Tibial artery (tissue), 4 donors: ENCODE measurements around the gene DHX8.

Experiments
- DNase-seq, 2 donors: peaks; one replicate each; pipeline ENCODE4 v3.0.0-alpha.2; 2019
- H3K27ac ChIP-seq, 2 donors: fragments of 200-600 bp; sonication (generic) in 1 of 2; 1 replicate in 1 of 2; 2 replicates in 1 of 2; pipeline ENCODE4 v1.5.1; 2018 to 2019; ENCODE audit warnings: mild to moderate bottlenecking in 1 of 2
- H3K27me3 ChIP-seq, 2 donors: fragments of 200-600 bp; sonication (generic) in 1 of 2; one replicate each; pipeline versions ENCODE4 v1.5.1 to v1.6.0; 2016 to 2019
- H3K36me3 ChIP-seq, 3 donors: fragments of 200-600 bp; sonication (generic) in 2 of 3; one replicate each; pipeline ENCODE4 v1.5.1; 2016 to 2019; ENCODE audit warnings: mild to moderate bottlenecking in 2 of 3
- H3K4me1 ChIP-seq, 4 donors: fragments of 200-600 bp; sonication (generic) in 2 of 4; 1 replicate in 3 of 4; 2 replicates in 1 of 4; pipeline ENCODE4 v1.5.1; 2016 to 2019
- H3K4me3 ChIP-seq, 2 donors: fragments of 200-600 bp; sonication (generic) in 1 of 2; 1 replicate in 1 of 2; 2 replicates in 1 of 2; pipeline ENCODE4 v1.5.1; 2018 to 2019; ENCODE audit warnings: mild to moderate bottlenecking in 2 of 2
- H3K9me3 ChIP-seq, 3 donors: fragments of 200-600 bp; sonication (generic) in 1 of 3; one replicate each; pipeline ENCODE4 v1.5.1; 2016 to 2019
- CTCF ChIP-seq, 2 experiments: fragments of 200-600 bp in 1 of 2; fragments of 450-650 bp in 1 of 2; IDR thresholded peaks; one replicate each; pipeline ENCODE4 v1.5.1; 2017 to 2019; ENCODE audit warnings: antibody characterized with exemption in 2 of 2, mild to moderate bottlenecking in 1 of 2, moderate library complexity in 1 of 2
- intact Hi-C: fragments of 100-400 bp; cut with DNase I; formaldehyde crosslinking; loops from one replicate; pipeline ENCODE4 v1.15.0; 2023; ENCODE audit warnings: low total_unique reads

Gene DHX8

DNA sequence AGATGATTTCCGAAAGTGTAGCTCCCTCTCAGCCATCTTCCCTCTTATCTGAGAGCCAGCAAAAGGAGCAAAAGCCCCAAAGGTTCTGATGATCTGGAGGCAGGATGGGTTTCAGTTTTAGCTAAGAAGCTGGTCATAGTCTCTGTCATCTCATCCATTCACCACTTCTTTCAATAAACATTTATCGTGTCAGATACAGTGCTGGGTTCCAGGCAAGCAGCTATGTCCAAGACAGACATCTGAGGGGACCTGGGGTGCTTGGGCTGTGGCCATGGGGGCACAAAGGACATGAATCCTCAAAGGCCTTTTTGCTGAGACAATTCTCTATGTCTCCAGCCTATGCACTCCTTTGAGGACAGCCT is 63.4 kb downstream of the DHX8 start:
- Histone ChIP-seq H3K9me3 (no peaks in the 10 kb centered on the region), H3K4me3 (no peak overlapping the region), H3K27ac (no peak overlapping the region), H3K27me3 (peaks cover 0 to 25% of the 10 kb centered on the region in 2 donors), H3K36me3 (no peaks in the 10 kb centered on the region), H3K4me1 (peaks cover 0 to 32% (median 21%) of the 10 kb centered on the region in 4 donors)
- TF ChIP-seq CTCF (IDR thresholded peaks at IDR 0.05) = no peak
- intact Hi-C loops = no loop called here
- no peak for DNase-seq

- intact Hi-C loops = no loop called here
- Histone ChIP-seq H3K36me3 (no peaks in the 10 kb centered on the region), H3K4me3 (no peak overlapping the region), H3K9me3 (no peaks in the 10 kb centered on the region), H3K4me1 (peaks cover 0 to 32% (median 21%) of the 10 kb centered on the region in 4 donors), H3K27ac (no peak overlapping the region), H3K27me3 (peaks cover 0 to 25% of the 10 kb centered on the region in 2 donors)
- TF ChIP-seq CTCF (IDR thresholded peaks at IDR 0.05) = no peak
- DNase-seq = no peak
Observed at GRCh38 chr17:43547659-43548256, 64.0 kb downstream of the DHX8 start.

DNA sequence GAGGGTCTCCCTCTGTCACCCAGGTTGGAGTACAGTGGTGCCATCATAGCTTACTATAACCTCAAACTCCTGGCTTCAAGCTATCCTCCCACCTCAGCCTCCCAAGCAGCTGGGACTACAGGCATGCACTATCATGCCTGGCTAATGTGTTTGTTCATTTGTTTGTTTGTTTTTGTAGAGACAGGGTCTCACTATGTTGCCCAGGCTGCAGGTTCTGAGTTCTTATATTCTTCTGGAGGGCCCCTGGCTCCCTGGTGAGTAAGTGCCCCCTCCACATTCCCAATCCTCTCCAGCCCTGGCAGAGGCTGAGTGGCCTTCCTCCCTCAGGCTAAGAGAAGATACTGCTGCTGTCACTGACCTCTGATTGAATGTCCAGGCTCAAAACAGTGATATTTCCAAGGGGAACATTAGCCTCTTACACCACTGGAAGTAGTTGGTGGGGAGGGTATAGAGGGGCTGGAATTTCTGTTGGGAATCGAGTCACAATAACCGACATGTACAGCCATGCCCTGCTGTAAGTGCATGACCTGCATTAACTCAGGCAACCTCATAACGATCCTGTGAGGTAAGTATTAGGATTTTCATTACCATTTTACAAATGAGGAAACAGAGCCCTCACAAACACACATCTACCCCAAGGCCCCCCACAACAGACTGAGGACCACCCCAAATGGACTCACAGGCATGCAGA is 65.1 kb downstream of the DHX8 start:
- H3K27me3 ChIP-seq = peaks cover 0 to 25% of the 10 kb centered on the region in 2 donors
- intact Hi-C loops = no loop called here
- peaks cover 0 to 32% (median 21%) of the 10 kb centered on the region in 4 donors for H3K4me1 ChIP-seq
- H3K9me3 ChIP-seq = no peaks in the 10 kb centered on the region
- H3K36me3 ChIP-seq = no peaks in the 10 kb centered on the region
- H3K27ac ChIP-seq = no peak overlapping the region
- H3K4me3 ChIP-seq = no peak overlapping the region
- no peak for TF ChIP-seq CTCF (IDR thresholded peaks at IDR 0.05)
- DNase-seq = no peak

DNA sequence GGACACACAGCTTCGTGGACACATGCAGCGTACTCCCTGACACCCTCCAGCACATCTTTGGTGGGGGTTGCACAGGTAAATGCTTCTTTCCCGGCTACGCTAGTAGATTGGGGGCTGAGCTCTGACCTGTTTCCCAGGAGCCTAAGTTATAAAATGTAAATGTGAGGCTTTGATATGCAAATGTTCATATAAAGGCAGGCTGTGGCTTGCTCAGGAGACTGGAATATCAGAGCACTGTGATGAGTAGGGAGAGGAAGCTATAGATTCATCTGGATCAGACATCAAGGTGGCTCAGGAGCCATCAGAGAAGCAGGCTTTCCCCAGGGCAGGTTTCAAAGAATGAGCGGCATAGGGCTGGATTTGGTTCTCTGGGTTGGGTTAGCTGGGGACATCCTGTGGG is 65.7 kb downstream of the DHX8 start:
- Histone ChIP-seq H3K9me3 (no peaks in the 10 kb centered on the region), H3K4me3 (no peak overlapping the region), H3K27ac (no peak overlapping the region), H3K27me3 (peaks cover 0 to 18% of the 10 kb centered on the region in 2 donors), H3K4me1 (peaks cover 0 to 26% (median 21%) of the 10 kb centered on the region in 4 donors), H3K36me3 (no peaks in the 10 kb centered on the region)
- TF ChIP-seq CTCF (IDR thresholded peaks at IDR 0.05) = no peak
- intact Hi-C loops = no loop called here
- no peak for DNase-seq

DNA sequence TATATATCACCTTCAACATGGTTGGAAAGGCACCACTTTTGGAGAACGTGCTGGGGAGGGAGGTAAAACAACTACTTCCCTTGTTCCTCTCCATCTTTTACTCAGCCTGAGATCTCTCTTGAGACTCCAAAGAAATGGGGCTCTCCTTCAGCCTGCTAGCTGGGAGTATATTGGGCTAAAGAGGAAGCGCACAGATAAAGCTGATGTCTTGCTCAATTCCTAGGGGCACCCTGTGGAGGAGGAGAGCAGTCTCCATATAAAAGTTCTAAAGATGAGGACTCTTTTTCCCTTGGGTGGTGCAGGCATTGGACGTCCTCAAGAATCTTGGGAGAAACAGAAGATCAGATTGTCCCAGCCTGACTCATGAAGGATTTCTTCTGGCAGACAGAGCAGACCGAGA is 67.0 kb downstream of the DHX8 start:
- intact Hi-C loops = no loop called here
- no peak for DNase-seq
- Histone ChIP-seq H3K9me3 (no peaks in the 10 kb centered on the region), H3K27ac (no peak overlapping the region), H3K27me3 (peaks cover 0 to 8% of the 10 kb centered on the region in 2 donors), H3K4me1 (peaks cover 0 to 13% (median 12%) of the 10 kb centered on the region in 4 donors), H3K36me3 (no peaks in the 10 kb centered on the region), H3K4me3 (no peak overlapping the region)
- no peak for TF ChIP-seq CTCF (IDR thresholded peaks at IDR 0.05)
